Liver (tissue), 9 donors: ENCODE data around the gene SPAG16. TPM values are rescaled to one million over a fixed set of nuclear protein-coding genes. Genes with fewer than 3 reads are reported as not detected.

Experiments
- DNase-seq: peaks from one replicate; pipeline ENCODE4 v3.0.0-alpha.2; 2017; ENCODE audit warnings: low spot score
- H3K27ac ChIP-seq, 2 donors: one replicate each; pipeline ENCODE4 v1.7.0; 2013; ENCODE audit warnings: inconsistent platforms in 2 of 2, low read length in 2 of 2, control low read depth in 1 of 2, low read depth in 1 of 2, mild to moderate bottlenecking in 1 of 2
- H3K27me3 ChIP-seq, 4 donors: one replicate each; pipeline versions ENCODE4 v1.6.1 to v1.7.0; 2013; ENCODE audit warnings: low read length in 3 of 4, inconsistent platforms in 1 of 4, mild to moderate bottlenecking in 1 of 4, moderate library complexity in 1 of 4; ENCODE audit not compliant: control insufficient read depth in 4 of 4, insufficient read depth in 4 of 4
- H3K36me3 ChIP-seq, 4 donors: one replicate each; pipeline versions ENCODE4 v1.6.1 to v1.7.0; 2013; ENCODE audit warnings: low read length in 3 of 4, mild to moderate bottlenecking in 3 of 4, low read depth in 1 of 4, moderate library complexity in 1 of 4; ENCODE audit not compliant: control insufficient read depth in 4 of 4, insufficient read depth in 3 of 4
- H3K4me1 ChIP-seq, 4 donors: one replicate each; pipeline versions ENCODE4 v1.6.1 to v1.7.0; 2013; ENCODE audit warnings: low read length in 3 of 4, mild to moderate bottlenecking in 3 of 4, moderate library complexity in 1 of 4; ENCODE audit not compliant: control insufficient read depth in 4 of 4, insufficient read depth in 4 of 4
- H3K4me3 ChIP-seq, 3 donors: one replicate each; pipeline versions ENCODE4 v1.6.1 to v1.7.0; 2013; ENCODE audit warnings: low read length in 3 of 3, control low read depth in 1 of 3, low read depth in 1 of 3, mild to moderate bottlenecking in 1 of 3
- H3K9ac ChIP-seq, 2 donors: one replicate each; pipeline ENCODE4 v1.7.0; 2013; ENCODE audit warnings: low read length in 2 of 2, mild to moderate bottlenecking in 2 of 2, moderate library complexity in 2 of 2, control low read depth in 1 of 2, low read depth in 1 of 2
- H3K9me3 ChIP-seq, 4 donors: one replicate each; pipeline versions ENCODE4 v1.6.1 to v1.7.0; 2013; ENCODE audit warnings: low read length in 3 of 4; ENCODE audit not compliant: control insufficient read depth in 4 of 4
- FOXA1 ChIP-seq: IDR thresholded peaks from 2 replicates; pipeline ENCODE4 v1.6.1; 2016; ENCODE audit warnings: antibody characterized with exemption
- FOXA2 ChIP-seq: IDR thresholded peaks from 2 replicates; pipeline ENCODE4 v1.6.1; 2016; ENCODE audit warnings: antibody characterized with exemption
- GABPA ChIP-seq, 2 donors: IDR thresholded peaks in 1 of 2; conservative IDR thresholded peaks in 1 of 2; 2 replicates each; pipeline ENCODE4 v1.6.1; 2016; ENCODE audit warnings: antibody characterized with exemption in 2 of 2, mild to moderate bottlenecking in 1 of 2, moderate library complexity in 1 of 2
- HNF4A ChIP-seq, 2 donors: conservative IDR thresholded peaks; 2 replicates each; pipeline ENCODE4 v1.6.1; 2016; ENCODE audit warnings: antibody characterized with exemption in 2 of 2, mild to moderate bottlenecking in 2 of 2
- HNF4G ChIP-seq: IDR thresholded peaks from 2 replicates; pipeline ENCODE4 v1.6.1; 2016; ENCODE audit warnings: antibody characterized with exemption
- JUND ChIP-seq, 2 donors: IDR thresholded peaks; 2 replicates each; pipeline ENCODE4 v1.6.1; 2016; ENCODE audit warnings: antibody characterized with exemption in 2 of 2
- NR2F2 ChIP-seq: IDR thresholded peaks from 2 replicates; pipeline ENCODE4 v1.6.1; 2016; ENCODE audit warnings: antibody characterized with exemption
- RXRA ChIP-seq, 2 donors: IDR thresholded peaks; 2 replicates each; pipeline ENCODE4 v1.6.1; 2017 to 2018; ENCODE audit warnings: antibody characterized with exemption in 2 of 2, mild to moderate bottlenecking in 1 of 2
- SP1 ChIP-seq: IDR thresholded peaks from 2 replicates; pipeline ENCODE4 v1.6.1; 2018; ENCODE audit warnings: antibody characterized with exemption, mild to moderate bottlenecking
- TAF1 ChIP-seq: conservative IDR thresholded peaks from 2 replicates; pipeline ENCODE4 v1.6.1; 2016; ENCODE audit warnings: antibody characterized with exemption, mild to moderate bottlenecking
- YY1 ChIP-seq: IDR thresholded peaks from 2 replicates; pipeline ENCODE4 v1.6.1; 2016; ENCODE audit warnings: antibody characterized with exemption, mild to moderate bottlenecking
- ZBTB33 ChIP-seq: IDR thresholded peaks from 2 replicates; pipeline ENCODE4 v1.6.1; 2016; ENCODE audit warnings: antibody characterized with exemption
- WGBS: extraction: QIAGEN DNeasy Blood & Tissue Kit; methylation state at CpG from one replicate; pipeline ENCODE4 v1.1.7; 2013; 5-methylcytosine and 5-hydroxymethylcytosine counted together
- polyA plus RNA-seq, 2 donors: library from polyadenylated mRNA; stranded (reverse) in 1 of 2; unstranded in 1 of 2; fragments of 200-250 nt in 1 of 2; fragments of >200 nt in 1 of 2; fragmentation: Nextera tagmentation in 1 of 2; extraction: Ambion mirVana in 1 of 2; gene quantifications; one replicate each; pipeline versions ENCODE4 v1.2.1 to v1.2.3, GENCODE V29; 2013 to 2015
- total RNA-seq, 2 donors: library from RNA; depleted of rRNA; stranded (reverse); fragments of >200 nt; gene quantifications; one replicate each; pipeline ENCODE4 v1.2.3, GENCODE V29; 2014
- TF ChIP-seq, protein P1 (sequence below): IDR thresholded peaks from 2 replicates; pipeline ENCODE4 v1.6.1; 2016; ENCODE audit warnings: antibody characterized with exemption
- TF ChIP-seq, protein P2 (sequence below): fragments of 150-350 bp; IDR thresholded peaks from 2 replicates; pipeline ENCODE4 v1.5.1; 2017; ENCODE audit warnings: improper control_type of control experiment, low read depth, low read length; ENCODE audit not compliant: missing input control
- TF ChIP-seq, protein P3 (sequence below): IDR thresholded peaks from 2 replicates; pipeline ENCODE4 v1.6.1; 2016; ENCODE audit warnings: antibody characterized with exemption, mild to moderate bottlenecking
- TF ChIP-seq, protein P4 (sequence below): IDR thresholded peaks from 2 replicates; pipeline ENCODE4 v1.6.1; 2016; ENCODE audit warnings: antibody characterized with exemption
- donor health status: healthy.
- donor health status: healthy.
- donor health status: healthy.
- donor health status: healthy.
- donor health status: healthy.

The SPAG16 gene
- total and polyA plus RNA-seq, 4 donors, result 6.4 to 12.7 (median 11.4) TPM

DNA sequence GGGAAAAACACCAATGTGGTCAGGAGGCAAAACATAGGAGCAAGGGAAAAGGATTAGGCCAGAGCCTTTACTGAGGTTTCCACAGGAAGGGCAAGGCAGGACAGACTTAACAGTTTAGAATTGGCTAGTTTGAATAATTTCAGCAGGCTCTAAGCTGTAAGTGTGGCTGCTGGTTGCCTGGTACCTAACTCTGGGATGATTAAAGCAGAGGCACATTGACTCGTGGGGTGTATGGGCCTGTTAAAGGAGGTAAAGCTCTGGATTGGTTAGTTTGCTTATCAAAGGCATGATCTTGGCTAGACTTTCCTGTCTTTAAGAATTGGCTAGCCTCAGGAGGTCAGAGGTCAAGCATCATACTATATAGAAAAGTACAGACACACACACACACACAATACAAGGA, 132.6 kb downstream of the SPAG16 start:
- no peaks in the 10 kb centered on the region for H3K4me1 ChIP-seq
- H3K27me3 ChIP-seq, result no peaks in the 10 kb centered on the region
- TF ChIP-seq, protein P1, sequence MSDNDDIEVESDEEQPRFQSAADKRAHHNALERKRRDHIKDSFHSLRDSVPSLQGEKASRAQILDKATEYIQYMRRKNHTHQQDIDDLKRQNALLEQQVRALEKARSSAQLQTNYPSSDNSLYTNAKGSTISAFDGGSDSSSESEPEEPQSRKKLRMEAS, result no peak
- TF ChIP-seq TAF1 (no peak), RXRA (IDR thresholded peaks at IDR 0.05) (no peak), NR2F2 (no peak), GABPA (IDR thresholded peaks at IDR 0.05 in 1 of 2, conservative IDR thresholded peaks at IDR 0.05 in 1 of 2) (no peak), HNF4G (no peak), YY1 (no peak), FOXA2 (no peak), FOXA1 (no peak), ZBTB33 (no peak), JUND (IDR thresholded peaks at IDR 0.05) (no peak), HNF4A (conservative IDR thresholded peaks at IDR 0.05) (no peak)
- TF ChIP-seq, protein P2, sequence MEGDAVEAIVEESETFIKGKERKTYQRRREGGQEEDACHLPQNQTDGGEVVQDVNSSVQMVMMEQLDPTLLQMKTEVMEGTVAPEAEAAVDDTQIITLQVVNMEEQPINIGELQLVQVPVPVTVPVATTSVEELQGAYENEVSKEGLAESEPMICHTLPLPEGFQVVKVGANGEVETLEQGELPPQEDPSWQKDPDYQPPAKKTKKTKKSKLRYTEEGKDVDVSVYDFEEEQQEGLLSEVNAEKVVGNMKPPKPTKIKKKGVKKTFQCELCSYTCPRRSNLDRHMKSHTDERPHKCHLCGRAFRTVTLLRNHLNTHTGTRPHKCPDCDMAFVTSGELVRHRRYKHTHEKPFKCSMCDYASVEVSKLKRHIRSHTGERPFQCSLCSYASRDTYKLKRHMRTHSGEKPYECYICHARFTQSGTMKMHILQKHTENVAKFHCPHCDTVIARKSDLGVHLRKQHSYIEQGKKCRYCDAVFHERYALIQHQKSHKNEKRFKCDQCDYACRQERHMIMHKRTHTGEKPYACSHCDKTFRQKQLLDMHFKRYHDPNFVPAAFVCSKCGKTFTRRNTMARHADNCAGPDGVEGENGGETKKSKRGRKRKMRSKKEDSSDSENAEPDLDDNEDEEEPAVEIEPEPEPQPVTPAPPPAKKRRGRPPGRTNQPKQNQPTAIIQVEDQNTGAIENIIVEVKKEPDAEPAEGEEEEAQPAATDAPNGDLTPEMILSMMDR, result no peak
- TF ChIP-seq, protein P3, sequence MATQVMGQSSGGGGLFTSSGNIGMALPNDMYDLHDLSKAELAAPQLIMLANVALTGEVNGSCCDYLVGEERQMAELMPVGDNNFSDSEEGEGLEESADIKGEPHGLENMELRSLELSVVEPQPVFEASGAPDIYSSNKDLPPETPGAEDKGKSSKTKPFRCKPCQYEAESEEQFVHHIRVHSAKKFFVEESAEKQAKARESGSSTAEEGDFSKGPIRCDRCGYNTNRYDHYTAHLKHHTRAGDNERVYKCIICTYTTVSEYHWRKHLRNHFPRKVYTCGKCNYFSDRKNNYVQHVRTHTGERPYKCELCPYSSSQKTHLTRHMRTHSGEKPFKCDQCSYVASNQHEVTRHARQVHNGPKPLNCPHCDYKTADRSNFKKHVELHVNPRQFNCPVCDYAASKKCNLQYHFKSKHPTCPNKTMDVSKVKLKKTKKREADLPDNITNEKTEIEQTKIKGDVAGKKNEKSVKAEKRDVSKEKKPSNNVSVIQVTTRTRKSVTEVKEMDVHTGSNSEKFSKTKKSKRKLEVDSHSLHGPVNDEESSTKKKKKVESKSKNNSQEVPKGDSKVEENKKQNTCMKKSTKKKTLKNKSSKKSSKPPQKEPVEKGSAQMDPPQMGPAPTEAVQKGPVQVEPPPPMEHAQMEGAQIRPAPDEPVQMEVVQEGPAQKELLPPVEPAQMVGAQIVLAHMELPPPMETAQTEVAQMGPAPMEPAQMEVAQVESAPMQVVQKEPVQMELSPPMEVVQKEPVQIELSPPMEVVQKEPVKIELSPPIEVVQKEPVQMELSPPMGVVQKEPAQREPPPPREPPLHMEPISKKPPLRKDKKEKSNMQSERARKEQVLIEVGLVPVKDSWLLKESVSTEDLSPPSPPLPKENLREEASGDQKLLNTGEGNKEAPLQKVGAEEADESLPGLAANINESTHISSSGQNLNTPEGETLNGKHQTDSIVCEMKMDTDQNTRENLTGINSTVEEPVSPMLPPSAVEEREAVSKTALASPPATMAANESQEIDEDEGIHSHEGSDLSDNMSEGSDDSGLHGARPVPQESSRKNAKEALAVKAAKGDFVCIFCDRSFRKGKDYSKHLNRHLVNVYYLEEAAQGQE, result no peak
- TF ChIP-seq, protein P4, sequence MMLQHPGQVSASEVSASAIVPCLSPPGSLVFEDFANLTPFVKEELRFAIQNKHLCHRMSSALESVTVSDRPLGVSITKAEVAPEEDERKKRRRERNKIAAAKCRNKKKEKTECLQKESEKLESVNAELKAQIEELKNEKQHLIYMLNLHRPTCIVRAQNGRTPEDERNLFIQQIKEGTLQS, result no peak
- DNase-seq, result no peak
- H3K27ac ChIP-seq, result no peak overlapping the region
- no peak overlapping the region for H3K9ac ChIP-seq
- WGBS, result 73% methylated on average over 1 of the region's 1 CpG
- no peaks in the 10 kb centered on the region for H3K36me3 ChIP-seq
- no peaks in the 10 kb centered on the region for H3K9me3 ChIP-seq
- H3K4me3 ChIP-seq, result no peak overlapping the region

DNA sequence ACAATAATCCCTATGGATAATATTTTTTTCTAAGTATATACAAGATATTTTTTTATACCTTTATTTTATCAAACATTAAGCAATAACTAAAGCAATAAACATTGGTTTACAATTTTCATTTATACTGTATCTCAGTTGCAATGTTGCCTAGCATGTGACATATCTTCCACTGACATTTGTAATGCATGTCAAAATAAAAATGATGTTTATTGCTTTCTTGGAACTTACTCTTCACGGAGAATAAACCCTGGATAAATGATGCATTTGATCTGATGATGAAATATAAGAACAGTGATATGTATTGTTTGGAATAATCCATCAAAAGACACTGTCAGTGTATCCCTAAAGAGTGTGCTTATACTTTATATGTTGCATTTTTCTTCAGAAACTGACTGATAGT, 135.7 kb downstream of the SPAG16 start:
- Histone ChIP-seq H3K9me3 (no peaks in the 10 kb centered on the region), H3K27ac (no peak overlapping the region), H3K9ac (no peak overlapping the region), H3K4me3 (no peak overlapping the region), H3K27me3 (no peaks in the 10 kb centered on the region), H3K4me1 (no peaks in the 10 kb centered on the region), H3K36me3 (no peaks in the 10 kb centered on the region)
- no peak for DNase-seq
- 81% methylated on average over 1 of the region's 1 CpG for WGBS
- TF ChIP-seq SP1, result no peak
